Activated B cell treated with CpG ODN at 0.5 μM for 24 hours (primary cell): ENCODE data around the gene NCKAP5. TPM values are rescaled to one million over a fixed set of nuclear protein-coding genes. Genes with fewer than 3 reads are reported as not detected.

Source experiments
- ATAC-seq: fragments of 200-7000 bp; cut with Tn5 transposase; one replicate; pipeline ENCODE4 v1.10.0; 2021; ENCODE audit warnings: low read depth, mild to moderate bottlenecking, moderate library complexity
- CTCF ChIA-PET: fragments of 350-600 bp; sonication (Branson Sonifier 250); formaldehyde crosslinking; loops from one replicate; lab custom pipeline; 2021; ENCODE audit warnings: antibody characterized with exemption; lab: Charles Lee
- POLR2A ChIA-PET: fragments of 350-600 bp; sonication (Branson Sonifier 250); formaldehyde crosslinking; loops from one replicate; lab custom pipeline; 2021; ENCODE audit warnings: antibody characterized with exemption; lab: Charles Lee
- DNase-seq: peaks from one replicate; pipeline ENCODE4 v3.0.0; 2022
- H3K27ac Mint-ChIP-seq: one replicate; pipeline ENCODE4 v1.8.0; 2020; ENCODE audit warnings: mixed read lengths
- H3K27me3 Mint-ChIP-seq: one replicate; pipeline ENCODE4 v1.8.0; 2021; ENCODE audit warnings: mixed read lengths
- H3K36me3 Mint-ChIP-seq: one replicate; pipeline ENCODE4 v1.8.0; 2021; ENCODE audit warnings: low read depth, mixed read lengths
- H3K4me1 Mint-ChIP-seq: one replicate; pipeline ENCODE4 v1.8.0; 2021; ENCODE audit warnings: mixed read lengths
- H3K4me3 Mint-ChIP-seq: one replicate; pipeline ENCODE4 v1.8.0; 2020; ENCODE audit warnings: mild to moderate bottlenecking, mixed read lengths
- H3K9me3 Mint-ChIP-seq: one replicate; pipeline ENCODE4 v1.8.0; 2020; ENCODE audit warnings: mixed read lengths
- intact Hi-C: fragments of 100-400 bp; cut with micrococcal nuclease; formaldehyde crosslinking; loops from one replicate; pipeline ENCODE4 v1.15.1; 2024
- total RNA-seq: library from RNA; stranded (reverse); gene quantifications from 2 replicates; pipeline ENCODE4 v1.2.3, GENCODE V29; 2022
- TF ChIP-seq, protein P1 (sequence below): fragments of 200-600 bp; IDR thresholded peaks from one replicate; pipeline ENCODE4 v1.8.0; 2022; ENCODE audit warnings: antibody characterized with exemption, mild to moderate bottlenecking

Gene NCKAP5
- total RNA-seq, 1 donor from 2014 or later, result not detected

- Mint-ChIP-seq H3K4me3 (no peak overlapping the region), H3K4me1 (no peaks in the 10 kb centered on the region), H3K36me3 (no peaks in the 10 kb centered on the region), H3K27me3 (no peaks in the 10 kb centered on the region), H3K27ac (no peak overlapping the region), H3K9me3 (no peaks in the 10 kb centered on the region)
- ChIA-PET POLR2A (no interaction called here), CTCF (no interaction called here)
- DNase-seq (no peak), ATAC-seq (no peak)
- intact Hi-C loops, result no loop called here
- TF ChIP-seq, protein P1, sequence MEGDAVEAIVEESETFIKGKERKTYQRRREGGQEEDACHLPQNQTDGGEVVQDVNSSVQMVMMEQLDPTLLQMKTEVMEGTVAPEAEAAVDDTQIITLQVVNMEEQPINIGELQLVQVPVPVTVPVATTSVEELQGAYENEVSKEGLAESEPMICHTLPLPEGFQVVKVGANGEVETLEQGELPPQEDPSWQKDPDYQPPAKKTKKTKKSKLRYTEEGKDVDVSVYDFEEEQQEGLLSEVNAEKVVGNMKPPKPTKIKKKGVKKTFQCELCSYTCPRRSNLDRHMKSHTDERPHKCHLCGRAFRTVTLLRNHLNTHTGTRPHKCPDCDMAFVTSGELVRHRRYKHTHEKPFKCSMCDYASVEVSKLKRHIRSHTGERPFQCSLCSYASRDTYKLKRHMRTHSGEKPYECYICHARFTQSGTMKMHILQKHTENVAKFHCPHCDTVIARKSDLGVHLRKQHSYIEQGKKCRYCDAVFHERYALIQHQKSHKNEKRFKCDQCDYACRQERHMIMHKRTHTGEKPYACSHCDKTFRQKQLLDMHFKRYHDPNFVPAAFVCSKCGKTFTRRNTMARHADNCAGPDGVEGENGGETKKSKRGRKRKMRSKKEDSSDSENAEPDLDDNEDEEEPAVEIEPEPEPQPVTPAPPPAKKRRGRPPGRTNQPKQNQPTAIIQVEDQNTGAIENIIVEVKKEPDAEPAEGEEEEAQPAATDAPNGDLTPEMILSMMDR, result no peak
Measured at GRCh38 chr2:132871831-132872230, 696.4 kb downstream of the NCKAP5 start.

- TF ChIP-seq, protein P1, result no peak
- POLR2A ChIA-PET, result no interaction called here
- intact Hi-C loops, result no loop called here
- ATAC-seq (no peak), DNase-seq (no peak)
- no peaks in the 10 kb centered on the region for H3K27me3 Mint-ChIP-seq
- no peaks in the 10 kb centered on the region for H3K9me3 Mint-ChIP-seq
- H3K27ac Mint-ChIP-seq, result no peak overlapping the region
- H3K4me3 Mint-ChIP-seq, result no peak overlapping the region
- H3K36me3 Mint-ChIP-seq, result no peaks in the 10 kb centered on the region
- CTCF ChIA-PET, result no interaction called here
- no peaks in the 10 kb centered on the region for H3K4me1 Mint-ChIP-seq
Measured at GRCh38 chr2:132863961-132864360, 704.3 kb downstream of the NCKAP5 start.

GRCh38 chr2:132860220-132860619 lies 708.0 kb downstream of the NCKAP5 start:
- intact Hi-C loops, result no loop called here
- CTCF ChIA-PET, result no interaction called here
- POLR2A ChIA-PET, result no interaction called here
- no peaks in the 10 kb centered on the region for H3K4me1 Mint-ChIP-seq
- no peaks in the 10 kb centered on the region for H3K27me3 Mint-ChIP-seq
- no peaks in the 10 kb centered on the region for H3K36me3 Mint-ChIP-seq
- no peak overlapping the region for H3K4me3 Mint-ChIP-seq
- ATAC-seq (no peak), DNase-seq (no peak)
- TF ChIP-seq, protein P1, result no peak
- H3K27ac Mint-ChIP-seq, result no peak overlapping the region
- no peaks in the 10 kb centered on the region for H3K9me3 Mint-ChIP-seq

DNA sequence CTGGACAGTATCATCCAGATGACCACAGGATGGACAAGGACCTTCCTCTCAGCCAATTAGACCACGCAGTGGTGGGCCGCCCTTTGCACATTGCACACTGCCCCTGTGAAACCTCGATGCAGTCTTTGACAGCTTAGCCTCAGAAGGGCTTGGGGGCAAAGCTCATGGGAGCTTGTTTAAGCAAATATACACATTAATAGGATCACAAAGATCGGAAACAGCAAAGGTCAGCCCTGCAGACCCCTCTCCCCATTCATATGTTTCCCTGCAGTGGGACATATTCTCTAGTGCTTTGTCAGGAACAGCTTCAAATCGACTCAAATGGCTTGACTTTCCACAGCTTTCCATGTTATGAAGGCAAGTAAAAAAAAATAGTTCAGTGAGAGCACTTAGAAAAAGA lies 708.7 kb downstream of the NCKAP5 start:
- no peak for ATAC-seq
- Mint-ChIP-seq H3K27me3 (no peaks in the 10 kb centered on the region), H3K4me1 (no peaks in the 10 kb centered on the region), H3K27ac (no peak overlapping the region), H3K9me3 (no peaks in the 10 kb centered on the region), H3K4me3 (no peak overlapping the region), H3K36me3 (no peaks in the 10 kb centered on the region)
- POLR2A ChIA-PET, result no interaction called here
- intact Hi-C loops, result no loop called here
- CTCF ChIA-PET, result no interaction called here
- TF ChIP-seq, protein P1, result no peak
- no peak for DNase-seq

DNA sequence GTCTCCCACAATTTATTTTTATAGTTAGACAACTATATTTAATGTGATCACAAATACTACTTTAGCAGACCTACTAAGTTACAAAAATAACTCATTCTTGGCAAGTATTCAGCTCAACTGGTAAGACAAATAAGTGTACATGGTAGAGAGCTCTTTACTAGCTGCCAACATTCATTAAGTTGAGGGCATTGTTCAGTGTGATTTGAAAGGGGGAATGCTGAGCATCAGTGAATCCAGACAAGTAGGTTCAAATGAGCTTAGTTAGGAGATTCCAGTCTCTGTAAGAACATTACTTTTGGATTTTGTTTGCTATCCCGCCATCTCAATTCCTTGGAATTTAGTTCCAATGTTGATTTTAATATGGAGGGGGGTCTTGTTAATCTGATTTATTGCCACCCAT lies 710.9 kb downstream of the NCKAP5 start:
- H3K9me3 Mint-ChIP-seq, result no peaks in the 10 kb centered on the region
- TF ChIP-seq, protein P1, result no peak
- H3K27me3 Mint-ChIP-seq, result no peaks in the 10 kb centered on the region
- no peak overlapping the region for H3K27ac Mint-ChIP-seq
- no peaks in the 10 kb centered on the region for H3K36me3 Mint-ChIP-seq
- ChIA-PET POLR2A (no interaction called here), CTCF (no interaction called here)
- intact Hi-C loops, result no loop called here
- no peak for DNase-seq
- no peak overlapping the region for H3K4me3 Mint-ChIP-seq
- H3K4me1 Mint-ChIP-seq, result no peaks in the 10 kb centered on the region
- ATAC-seq, result no peak
